HepG2 (cell line): ENCODE data around the gene STPG4. TPM values are rescaled to one million over a fixed set of nuclear protein-coding genes. Genes with fewer than 3 reads are reported as not detected.

ENCODE experiments used
- ATF3 ChIP-seq: sonication (generic); formaldehyde crosslinking; IDR thresholded peaks from 2 replicates; pipeline ENCODE4 v1.4.0; 2020; ENCODE audit warnings: missing genetic modification reagents
- GABPA ChIP-seq, 2 experiments: IDR thresholded peaks; 2 replicates each; pipeline ENCODE4 v1.6.1; 2011 to 2016; ENCODE audit warnings: low read depth in 2 of 2, low read length in 1 of 2, missing biosample characterization in 1 of 2, missing genetic modification characterization in 1 of 2
- HDAC1 ChIP-seq: sonication (generic); formaldehyde crosslinking; IDR thresholded peaks from 2 replicates; pipeline ENCODE4 v1.5.1; 2020; ENCODE audit warnings: mild to moderate bottlenecking, missing genetic modification reagents
- LCORL ChIP-seq, 2 experiments: fragments of 450-650 bp in 1 of 2; sonication (generic) in 1 of 2; formaldehyde crosslinking in 1 of 2; IDR thresholded peaks; 2 replicates each; pipeline versions ENCODE4 v1.5.0 to v1.6.1; 2017 to 2020; ENCODE audit warnings: antibody characterized with exemption in 1 of 2, missing genetic modification reagents in 1 of 2
- PLSCR1 ChIP-seq: sonication (generic); formaldehyde crosslinking; IDR thresholded peaks from 2 replicates; pipeline ENCODE4 v1.5.0; 2020; ENCODE audit warnings: missing genetic modification reagents, mild to moderate bottlenecking, borderline replicate concordance
- SATB2 ChIP-seq: sonication (generic); formaldehyde crosslinking; IDR thresholded peaks from 2 replicates; pipeline ENCODE4 v1.5.0; 2020; ENCODE audit warnings: missing genetic modification reagents
- TBX2 ChIP-seq: sonication (generic); formaldehyde crosslinking; IDR thresholded peaks from 2 replicates; pipeline ENCODE4 v1.5.0; 2020; ENCODE audit warnings: missing genetic modification reagents, mild to moderate bottlenecking, borderline replicate concordance
- ZNF18 ChIP-seq: sonication (generic); formaldehyde crosslinking; IDR thresholded peaks from 2 replicates; pipeline ENCODE4 v1.8.0; 2022; ENCODE audit warnings: mild to moderate bottlenecking, missing genetic modification reagents; ENCODE audit not compliant: insufficient replicate concordance
- ZNF407 ChIP-seq: sonication (generic); formaldehyde crosslinking; IDR thresholded peaks from one replicate; pipeline ENCODE4 v1.5.1; 2020; ENCODE audit warnings: mild to moderate bottlenecking, missing genetic modification reagents; ENCODE audit errors: not compliant biosample characterization
- ZNF503 ChIP-seq: sonication (generic); formaldehyde crosslinking; IDR thresholded peaks from 2 replicates; pipeline ENCODE4 v1.4.0; 2020; ENCODE audit warnings: missing genetic modification reagents
- ZNF558 ChIP-seq: sonication (generic); formaldehyde crosslinking; IDR thresholded peaks from 2 replicates; pipeline ENCODE4 v1.9.0; 2022; ENCODE audit warnings: mild to moderate bottlenecking, missing genetic modification reagents, borderline replicate concordance
- polyA plus RNA-seq, 8 experiments: library from polyadenylated mRNA; depleted of rRNA in 3 of 8; stranded (reverse) in 7 of 8; unstranded in 1 of 8; fragments of >200 nt; fragmentation: Illumina TruSeq in 4 of 8; extraction: Trizol in 4 of 8; gene quantifications; 2 replicates each; pipeline versions ENCODE4 v1.2.1 to v1.2.3, GENCODE V29; 2011 to 2016; ENCODE audit warnings: low read depth in 4 of 8, missing spikeins in 1 of 8, mixed read lengths in 1 of 8; ENCODE audit not compliant: insufficient read depth in 1 of 8
- total RNA-seq, 5 experiments: library from RNA; depleted of rRNA; stranded (reverse); fragments of >200 nt; fragmentation: Illumina TruSeq; extraction: Trizol; gene quantifications; 2 replicates each; pipeline ENCODE4 v1.2.3, GENCODE V29; 2016; ENCODE audit warnings: low read depth in 1 of 5

STPG4 gene
- total and polyA plus RNA-seq, 2 of the 13 experiments (the other 11 are each of a cell fraction or from before 2014, with no cell fraction given), result 0.11 to 0.15 TPM

GRCh38 chr2:47078541-47079482, 76.3 kb downstream of the STPG4 start (continued):
- peak; percentile 54; the same call in 1 of the 2 replicates for TF ChIP-seq SATB2
- TF ChIP-seq GABPA (IDR thresholded peaks at IDR 0.05; ENCODE audit: low read depth, low read length), result no peak
- peak; percentile 26 for TF ChIP-seq GABPA (CRISPR knock-in tag; IDR thresholded peaks at IDR 0.05; ENCODE audit: low read depth)
- TF ChIP-seq ATF3, result peak; percentile 53; the same call in 1 of the 2 replicates
- peak; percentile 88 for TF ChIP-seq TBX2
- no peak for TF ChIP-seq ZNF558 (CRISPR knock-in tag)
- peak; percentile 85 for TF ChIP-seq HDAC1 (CRISPR knock-in tag)
- TF ChIP-seq ZNF503, result peak; percentile 94
- TF ChIP-seq PLSCR1 (CRISPR knock-in tag), result no peak
- peak; percentile 95 for TF ChIP-seq LCORL (IDR thresholded peaks at IDR 0.05)
- peak; percentile 93 for TF ChIP-seq LCORL (CRISPR knock-in tag; IDR thresholded peaks at IDR 0.05)
- TF ChIP-seq ZNF18 (CRISPR knock-in tag), result no peak
- no peak for TF ChIP-seq ZNF407 (CRISPR knock-in tag)
